Left lung (tissue), 10 donors: ENCODE data around the gene LHFPL3. TPM values are rescaled to one million over a fixed set of nuclear protein-coding genes. Genes with fewer than 3 reads are reported as not detected.

Source experiments
- ATAC-seq: fragments of 200-7000 bp; cut with Tn5 transposase; one replicate; pipeline ENCODE4 v1.9.1; 2020; ENCODE audit warnings: moderate library complexity
- DNase-seq, 4 donors: peaks; one replicate each; pipeline ENCODE4 v3.0.0-alpha.2; 2013 to 2020
- H3K27ac ChIP-seq, 2 donors: fragments of 200-600 bp; sonication (generic) in 1 of 2; one replicate each; pipeline versions ENCODE4 v1.5.0 to v1.8.0; 2020 to 2021
- H3K27me3 ChIP-seq, 2 donors: fragments of 200-600 bp; sonication (generic) in 1 of 2; one replicate each; pipeline versions ENCODE4 v1.5.0 to v1.8.0; 2020 to 2021
- H3K36me3 ChIP-seq, 2 donors: fragments of 200-600 bp; sonication (generic) in 1 of 2; one replicate each; pipeline versions ENCODE4 v1.5.0 to v1.8.0; 2020 to 2021
- H3K4me1 ChIP-seq, 2 donors: fragments of 200-600 bp; one replicate each; pipeline ENCODE4 v1.8.0; 2021
- H3K4me3 ChIP-seq, 2 donors: fragments of 200-600 bp; sonication (generic) in 1 of 2; one replicate each; pipeline versions ENCODE4 v1.5.0 to v1.8.0; 2020 to 2021; ENCODE audit warnings: mild to moderate bottlenecking in 1 of 2
- H3K9me3 ChIP-seq, 2 donors: fragments of 200-600 bp; sonication (generic) in 1 of 2; one replicate each; pipeline versions ENCODE4 v1.5.0 to v1.8.0; 2020 to 2021
- intact Hi-C, 2 donors: fragments of 100-400 bp; cut with DNase I; formaldehyde crosslinking; loops; one replicate each; pipeline versions ENCODE4 v1.11.2 to v1.14.2; 2022
- polyA plus RNA-seq, 6 donors: library from polyadenylated mRNA; unstranded; fragments of 120-200 nt; gene quantifications; one replicate each; pipeline ENCODE4 v1.2.1, GENCODE V29; 2013; ENCODE audit not compliant: insufficient read length in 6 of 6
- total RNA-seq, 2 donors: library from RNA; stranded (reverse); fragmentation: NEBNext Ultra II Directional; extraction: Animal tissue kit (Norgen Biotek cat#: 25700); gene quantifications; one replicate each; pipeline ENCODE4 v1.2.1, GENCODE V29; 2021
- TF ChIP-seq, protein P1 (sequence below), 2 donors: fragments of 200-600 bp; sonication (generic) in 1 of 2; IDR thresholded peaks; one replicate each; pipeline versions ENCODE4 v1.5.0 to v1.8.0; 2021; ENCODE audit warnings: antibody characterized with exemption in 2 of 2
- donor health status: DM: no; HTN: yes; CAD: no.
- donor health status: DM: no; HTN: no; CAD: no.

The LHFPL3 gene
- total and polyA plus RNA-seq, 8 donors = 1.0 to 3.7 (median 2.5) TPM; not detected in 2

DNA sequence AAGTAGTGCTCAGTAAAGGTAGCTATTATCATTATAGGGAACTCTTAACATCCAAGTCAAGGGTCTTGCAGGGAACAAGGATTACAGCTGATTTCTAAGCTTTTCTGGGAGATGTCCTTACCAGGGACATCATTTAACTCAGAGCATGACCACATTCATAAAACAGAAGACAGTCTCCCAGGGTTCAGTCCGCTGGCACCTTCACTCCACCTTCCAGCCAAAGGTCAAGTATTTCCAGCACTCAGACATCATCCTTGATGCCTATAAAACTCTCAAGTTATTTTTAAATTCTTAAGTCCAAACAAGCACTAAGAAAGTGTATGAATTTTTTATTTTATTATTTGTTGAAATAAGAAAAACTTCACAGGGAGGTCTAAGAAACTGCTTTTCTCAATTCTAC, 565.9 kb downstream of the LHFPL3 start:
- intact Hi-C loops = no loop called here
- H3K27ac ChIP-seq = no peak overlapping the region
- H3K4me1 ChIP-seq = peaks cover 0 to 3% of the 10 kb centered on the region in 2 donors
- H3K4me3 ChIP-seq = no peak overlapping the region
- DNase-seq (no peak), ATAC-seq (no peak)
- TF ChIP-seq, protein P1, sequence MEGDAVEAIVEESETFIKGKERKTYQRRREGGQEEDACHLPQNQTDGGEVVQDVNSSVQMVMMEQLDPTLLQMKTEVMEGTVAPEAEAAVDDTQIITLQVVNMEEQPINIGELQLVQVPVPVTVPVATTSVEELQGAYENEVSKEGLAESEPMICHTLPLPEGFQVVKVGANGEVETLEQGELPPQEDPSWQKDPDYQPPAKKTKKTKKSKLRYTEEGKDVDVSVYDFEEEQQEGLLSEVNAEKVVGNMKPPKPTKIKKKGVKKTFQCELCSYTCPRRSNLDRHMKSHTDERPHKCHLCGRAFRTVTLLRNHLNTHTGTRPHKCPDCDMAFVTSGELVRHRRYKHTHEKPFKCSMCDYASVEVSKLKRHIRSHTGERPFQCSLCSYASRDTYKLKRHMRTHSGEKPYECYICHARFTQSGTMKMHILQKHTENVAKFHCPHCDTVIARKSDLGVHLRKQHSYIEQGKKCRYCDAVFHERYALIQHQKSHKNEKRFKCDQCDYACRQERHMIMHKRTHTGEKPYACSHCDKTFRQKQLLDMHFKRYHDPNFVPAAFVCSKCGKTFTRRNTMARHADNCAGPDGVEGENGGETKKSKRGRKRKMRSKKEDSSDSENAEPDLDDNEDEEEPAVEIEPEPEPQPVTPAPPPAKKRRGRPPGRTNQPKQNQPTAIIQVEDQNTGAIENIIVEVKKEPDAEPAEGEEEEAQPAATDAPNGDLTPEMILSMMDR (IDR thresholded peaks at IDR 0.05) = no peak
- H3K27me3 ChIP-seq = no peaks in the 10 kb centered on the region
- no peaks in the 10 kb centered on the region for H3K9me3 ChIP-seq
- H3K36me3 ChIP-seq = no peaks in the 10 kb centered on the region

DNA sequence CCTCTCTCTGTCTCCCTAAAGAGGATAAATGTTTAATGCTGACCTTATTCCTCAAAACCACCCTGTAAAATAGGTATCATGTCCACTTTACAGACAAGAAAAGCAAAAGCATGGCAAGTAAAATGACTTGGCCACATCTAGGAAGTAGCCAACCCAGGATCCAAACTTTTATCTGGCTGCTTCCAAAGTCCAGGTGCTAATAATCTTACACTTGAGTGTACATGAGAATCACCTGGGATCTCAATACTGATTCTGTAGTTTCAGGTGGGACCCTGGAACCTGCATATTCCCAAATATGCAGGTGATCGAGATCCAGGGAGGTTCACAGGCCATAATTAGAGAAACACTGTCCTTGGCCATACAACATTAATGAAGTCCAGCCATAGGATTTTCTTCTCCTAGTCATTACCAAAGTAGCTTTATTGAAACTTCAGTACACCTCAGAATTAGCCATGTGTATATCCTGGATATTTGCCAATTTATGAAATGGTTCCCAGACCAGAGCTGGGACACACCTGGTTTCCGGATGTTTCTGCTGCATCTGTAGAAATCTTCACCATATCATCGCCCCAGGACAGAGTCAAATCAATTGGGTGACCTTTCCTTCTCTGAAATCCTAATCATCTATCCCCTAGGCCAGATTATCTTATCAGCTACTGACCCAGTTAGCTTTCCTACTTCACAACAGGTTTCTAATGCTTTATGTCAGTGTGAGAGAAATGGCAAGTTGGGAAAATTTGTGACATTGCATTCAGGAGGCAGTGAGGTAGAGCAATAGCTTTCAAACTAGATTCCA, 566.5 kb downstream of the LHFPL3 start:
- Histone ChIP-seq H3K27ac (no peak overlapping the region), H3K36me3 (no peaks in the 10 kb centered on the region), H3K9me3 (no peaks in the 10 kb centered on the region), H3K4me1 (peaks cover 0 to 3% of the 10 kb centered on the region in 2 donors), H3K27me3 (no peaks in the 10 kb centered on the region), H3K4me3 (no peak overlapping the region)
- no peak for ATAC-seq
- TF ChIP-seq, protein P1 (IDR thresholded peaks at IDR 0.05) = no peak
- intact Hi-C loops = no loop called here
- no peak for DNase-seq

DNA sequence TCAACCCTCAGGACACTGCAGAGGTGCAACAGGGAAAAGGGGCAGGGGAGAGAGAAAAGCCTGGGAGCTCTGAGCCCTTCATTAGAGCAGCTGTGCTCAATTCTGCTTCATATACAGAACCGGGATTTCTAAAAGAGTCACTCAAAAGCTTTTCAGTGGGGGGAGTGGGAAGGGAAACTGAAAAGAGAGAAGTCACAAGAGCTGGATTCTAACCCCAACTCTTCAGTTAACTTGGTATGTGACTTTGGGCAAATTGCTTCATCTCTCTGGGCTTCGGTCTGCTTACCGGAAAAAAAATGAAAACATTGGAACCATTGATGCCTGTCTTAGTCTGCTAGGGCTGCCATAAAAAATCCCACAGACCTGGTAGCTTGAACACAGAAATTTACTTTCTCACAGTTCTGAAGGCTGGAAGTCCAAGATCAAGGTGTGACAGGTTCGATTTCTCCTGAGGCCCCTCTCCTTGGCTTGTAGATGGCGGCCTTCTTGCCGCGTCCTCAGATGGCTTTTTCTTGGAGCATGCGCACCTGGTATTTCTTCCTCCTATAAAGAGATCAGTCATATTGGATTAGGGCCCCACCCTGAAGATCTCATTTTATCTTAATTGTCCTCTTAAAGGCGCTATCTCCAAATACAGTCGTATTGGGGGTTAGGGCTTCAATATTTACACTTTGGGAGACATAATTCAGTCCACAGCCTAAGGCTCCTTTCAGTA, 567.3 kb downstream of the LHFPL3 start:
- intact Hi-C loops = no loop called here
- TF ChIP-seq, protein P1 (IDR thresholded peaks at IDR 0.05) = no peak
- H3K4me1 ChIP-seq = peaks cover 2 to 3% of the 10 kb centered on the region in 2 donors
- H3K36me3 ChIP-seq = no peaks in the 10 kb centered on the region
- ATAC-seq (peak; percentile 35), DNase-seq (no peak)
- H3K4me3 ChIP-seq = no peak overlapping the region
- no peak overlapping the region for H3K27ac ChIP-seq
- H3K27me3 ChIP-seq = no peaks in the 10 kb centered on the region
- no peaks in the 10 kb centered on the region for H3K9me3 ChIP-seq

DNA sequence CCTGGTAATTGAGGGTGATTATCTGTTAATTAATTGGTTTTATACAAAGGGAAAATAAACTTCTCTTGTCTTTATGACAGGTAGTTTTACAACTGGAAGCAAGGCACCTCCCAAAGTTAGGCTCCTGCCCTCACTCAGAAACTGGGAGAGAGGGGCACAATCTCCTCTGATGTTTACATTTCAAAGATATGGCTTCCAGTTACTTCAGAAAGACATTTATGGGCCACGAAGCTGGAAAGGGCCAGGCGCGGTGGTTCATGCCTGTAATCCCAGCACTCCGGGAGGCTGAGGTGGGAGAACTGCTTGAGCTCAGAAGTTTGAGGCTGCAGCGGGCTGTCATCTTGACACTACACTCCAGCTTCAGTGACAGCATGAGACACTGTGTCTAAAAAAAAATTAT, 570.0 kb downstream of the LHFPL3 start:
- ATAC-seq = no peak
- intact Hi-C loops = no loop called here
- TF ChIP-seq, protein P1 (IDR thresholded peaks at IDR 0.05) = no peak

DNA sequence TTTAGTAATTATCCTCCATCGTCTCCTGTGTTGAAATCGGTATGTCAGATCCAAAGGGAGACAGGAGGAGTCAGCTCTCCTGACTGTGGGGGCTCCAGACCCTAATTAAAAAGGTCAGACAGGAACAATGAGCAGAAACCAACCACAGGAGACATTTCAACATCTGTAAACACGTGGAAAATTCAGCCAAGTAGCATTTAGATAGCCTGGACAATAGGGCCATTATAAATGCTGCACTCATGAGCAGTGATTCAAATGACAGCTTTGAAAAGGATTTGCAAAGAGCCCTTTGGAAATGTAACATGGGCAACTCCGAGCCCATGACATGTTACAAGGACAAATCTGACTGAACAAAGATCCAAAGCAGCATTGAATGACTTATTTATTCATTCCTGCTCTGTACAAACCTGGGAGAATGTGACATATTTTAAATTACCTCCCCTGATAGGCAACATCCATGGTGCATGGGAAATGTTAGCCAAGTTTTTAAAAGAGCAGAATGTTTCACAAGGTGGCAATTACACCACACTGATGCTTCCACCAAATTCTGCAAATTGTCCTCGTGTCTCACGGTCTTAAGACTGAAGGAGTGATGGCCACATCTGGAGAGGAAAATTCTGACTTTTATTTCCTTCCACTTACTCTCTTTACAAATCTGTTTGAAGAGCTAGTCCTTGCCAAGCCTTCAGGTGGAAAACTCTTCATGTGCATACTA, 572.3 kb downstream of the LHFPL3 start:
- Histone ChIP-seq H3K4me1 (peaks cover 0 to 3% of the 10 kb centered on the region in 2 donors), H3K9me3 (no peaks in the 10 kb centered on the region), H3K27ac (no peak overlapping the region), H3K4me3 (no peak overlapping the region), H3K27me3 (no peaks in the 10 kb centered on the region), H3K36me3 (no peaks in the 10 kb centered on the region)
- ATAC-seq = no peak
- TF ChIP-seq, protein P1 (IDR thresholded peaks at IDR 0.05) = no peak
- intact Hi-C loops = no loop called here
- DNase-seq = no peak

More for the DNA sequence above, 570.0 kb downstream of the LHFPL3 start:
- Histone ChIP-seq H3K27ac (no peak overlapping the region), H3K27me3 (no peaks in the 10 kb centered on the region), H3K36me3 (no peaks in the 10 kb centered on the region), H3K4me1 (peaks cover 3% of the 10 kb centered on the region in 2 donors), H3K4me3 (no peak overlapping the region), H3K9me3 (no peaks in the 10 kb centered on the region)
- DNase-seq = no peak
